ENCODE measurements around the gene NGFR.

- TF ChIP-seq, protein P1, sequence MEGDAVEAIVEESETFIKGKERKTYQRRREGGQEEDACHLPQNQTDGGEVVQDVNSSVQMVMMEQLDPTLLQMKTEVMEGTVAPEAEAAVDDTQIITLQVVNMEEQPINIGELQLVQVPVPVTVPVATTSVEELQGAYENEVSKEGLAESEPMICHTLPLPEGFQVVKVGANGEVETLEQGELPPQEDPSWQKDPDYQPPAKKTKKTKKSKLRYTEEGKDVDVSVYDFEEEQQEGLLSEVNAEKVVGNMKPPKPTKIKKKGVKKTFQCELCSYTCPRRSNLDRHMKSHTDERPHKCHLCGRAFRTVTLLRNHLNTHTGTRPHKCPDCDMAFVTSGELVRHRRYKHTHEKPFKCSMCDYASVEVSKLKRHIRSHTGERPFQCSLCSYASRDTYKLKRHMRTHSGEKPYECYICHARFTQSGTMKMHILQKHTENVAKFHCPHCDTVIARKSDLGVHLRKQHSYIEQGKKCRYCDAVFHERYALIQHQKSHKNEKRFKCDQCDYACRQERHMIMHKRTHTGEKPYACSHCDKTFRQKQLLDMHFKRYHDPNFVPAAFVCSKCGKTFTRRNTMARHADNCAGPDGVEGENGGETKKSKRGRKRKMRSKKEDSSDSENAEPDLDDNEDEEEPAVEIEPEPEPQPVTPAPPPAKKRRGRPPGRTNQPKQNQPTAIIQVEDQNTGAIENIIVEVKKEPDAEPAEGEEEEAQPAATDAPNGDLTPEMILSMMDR (IDR thresholded peaks at IDR 0.05; ENCODE audit: insufficient read depth, low read length, poor library complexity, severe bottlenecking) = no peak
- TF ChIP-seq EZH2phosphoT487 (conservative IDR thresholded peaks at IDR 0.05; ENCODE audit: low read length) = no peak
Measured at GRCh38 chr17:49545806-49546545, 50.9 kb downstream of the NGFR start.
